GM12878 (cell line): ENCODE measurements around the gene HK1. TPM values are rescaled to one million over a fixed set of nuclear protein-coding genes. Genes with fewer than 3 reads are reported as not detected.

Experiments used
- BHLHE40 ChIP-seq, 2 experiments: fragments of 450-650 bp in 1 of 2; IDR thresholded peaks; 2 replicates each; pipeline ENCODE4 v1.6.1; 2011 to 2017; ENCODE audit warnings: low read depth in 2 of 2, borderline replicate concordance in 1 of 2, improper control_type of control experiment in 1 of 2, low read length in 1 of 2, mild to moderate bottlenecking in 1 of 2
- BRCA1 ChIP-seq: IDR thresholded peaks from 2 replicates; pipeline ENCODE4 v1.6.1; 2011; ENCODE audit warnings: low read depth, low read length, improper control_type of control experiment
- CHD2 ChIP-seq: IDR thresholded peaks from 2 replicates; pipeline ENCODE4 v1.6.1; 2011; ENCODE audit warnings: low read depth, low read length, improper control_type of control experiment, borderline replicate concordance
- ETV6 ChIP-seq, 2 experiments: fragments of 450-650 bp in 1 of 2; IDR thresholded peaks in 1 of 2; conservative IDR thresholded peaks in 1 of 2; 2 replicates each; pipeline ENCODE4 v1.6.1; 2014; ENCODE audit warnings: antibody characterized with exemption in 1 of 2, borderline replicate concordance in 1 of 2, low read depth in 1 of 2, mild to moderate bottlenecking in 1 of 2, moderate library complexity in 1 of 2
- IKZF2 ChIP-seq, 2 experiments: fragments of 450-650 bp; IDR thresholded peaks; 2 replicates each; pipeline ENCODE4 v1.6.1; 2017; ENCODE audit warnings: mild to moderate bottlenecking in 2 of 2, moderate library complexity in 2 of 2
- KLF5 ChIP-seq: fragments of 450-650 bp; IDR thresholded peaks from 2 replicates; pipeline ENCODE4 v1.6.1; 2014; ENCODE audit warnings: mild to moderate bottlenecking; ENCODE audit not compliant: partially characterized antibody
- MYC ChIP-seq: IDR thresholded peaks from 2 replicates; pipeline ENCODE4 v1.6.1; 2011; ENCODE audit warnings: mild to moderate bottlenecking, low read length, moderate library complexity, inconsistent platforms; ENCODE audit not compliant: insufficient read depth, insufficient replicate concordance, insufficient read length, severe bottlenecking
- NRF1 ChIP-seq: conservative IDR thresholded peaks from 2 replicates; pipeline ENCODE4 v1.6.1; 2011; ENCODE audit warnings: mild to moderate bottlenecking, low read depth, low read length, improper control_type of control experiment
- RAD21 ChIP-seq: IDR thresholded peaks from 2 replicates; pipeline ENCODE4 v1.6.1; 2011; ENCODE audit warnings: mild to moderate bottlenecking, low read depth, low read length, moderate library complexity; ENCODE audit not compliant: insufficient read depth
- RB1 ChIP-seq: fragments of 450-650 bp; formaldehyde crosslinking; IDR thresholded peaks from 2 replicates; pipeline ENCODE4 v1.6.1; 2017; ENCODE audit warnings: mild to moderate bottlenecking, borderline replicate concordance
- SRF ChIP-seq, 2 experiments: IDR thresholded peaks; 2 replicates each; pipeline ENCODE4 v1.6.1; 2011; ENCODE audit warnings: low read depth in 2 of 2, low read length in 2 of 2, mild to moderate bottlenecking in 1 of 2, moderate library complexity in 1 of 2
- TAF1 ChIP-seq: IDR thresholded peaks from 2 replicates; pipeline ENCODE4 v1.6.1; 2011; ENCODE audit warnings: mild to moderate bottlenecking, low read depth, low read length, borderline replicate concordance
- TCF3 ChIP-seq: IDR thresholded peaks from 2 replicates; pipeline ENCODE4 v1.6.1; 2012; ENCODE audit warnings: low read depth, mild to moderate bottlenecking, low read length, borderline replicate concordance; ENCODE audit not compliant: insufficient read depth
- ZZZ3 ChIP-seq: IDR thresholded peaks from 2 replicates; pipeline ENCODE4 v1.6.1; 2011; ENCODE audit warnings: low read depth; ENCODE audit not compliant: control insufficient read depth, insufficient read length
- polyA plus RNA-seq, 11 experiments: library from polyadenylated mRNA; depleted of rRNA in 4 of 11; unstranded in 6 of 11; stranded (reverse) in 5 of 11; fragments of >200 nt; fragmentation: Nextera tagmentation in 4 of 11; fragmentation: Illumina TruSeq in 1 of 11; extraction: Ambion mirVana in 4 of 11; extraction: Trizol in 1 of 11; gene quantifications; 1 replicate in 1 of 11; 2 replicates in 10 of 11; pipeline versions ENCODE4 v1.2.1 to v1.2.3, GENCODE V29; 2011 to 2016; ENCODE audit warnings: inconsistent platforms in 2 of 11, missing spikeins in 2 of 11, low read depth in 1 of 11
- total RNA-seq, 4 experiments: library from RNA; depleted of rRNA in 3 of 4; stranded (reverse); fragments of >200 nt in 3 of 4; fragmentation: Illumina TruSeq in 1 of 4; extraction: Trizol in 1 of 4; gene quantifications; 2 replicates each; pipeline versions ENCODE4 v1.2.1 to v1.2.3, GENCODE V29; 2013 to 2021
- TF ChIP-seq, protein P1 (sequence below), 3 experiments: IDR thresholded peaks in 2 of 3; conservative IDR thresholded peaks in 1 of 3; 2 replicates each; pipeline ENCODE4 v1.5.1; 2011; ENCODE audit warnings: low read depth in 3 of 3, low read length in 3 of 3, mild to moderate bottlenecking in 3 of 3, control low read depth in 2 of 3, moderate library complexity in 2 of 3, inconsistent platforms in 1 of 3, mixed read lengths in 1 of 3; ENCODE audit not compliant: control insufficient read depth in 2 of 3, insufficient read depth in 1 of 3; ENCODE audit errors: extremely low read depth in 1 of 3
- TF ChIP-seq, protein P2 (sequence below): fragments of 450-650 bp; IDR thresholded peaks from 2 replicates; pipeline ENCODE4 v1.6.1; 2016; ENCODE audit warnings: mild to moderate bottlenecking
- TF ChIP-seq, protein P3 (sequence below): fragments of 450-650 bp; IDR thresholded peaks from 2 replicates; pipeline ENCODE4 v1.6.1; 2017; ENCODE audit warnings: antibody characterized with exemption, mild to moderate bottlenecking, moderate library complexity
- TF ChIP-seq, protein P4 (sequence below): fragments of 450-650 bp; IDR thresholded peaks from 2 replicates; pipeline ENCODE4 v1.6.1; 2018; ENCODE audit warnings: mild to moderate bottlenecking, low read depth, moderate library complexity; ENCODE audit not compliant: partially characterized antibody

HK1 gene
- total and polyA plus RNA-seq, 10 of the 15 experiments (the other 5 are each of a cell fraction or from before 2014, with no cell fraction given), result 3.4 to 77.3 (median 46.6) TPM

DNA sequence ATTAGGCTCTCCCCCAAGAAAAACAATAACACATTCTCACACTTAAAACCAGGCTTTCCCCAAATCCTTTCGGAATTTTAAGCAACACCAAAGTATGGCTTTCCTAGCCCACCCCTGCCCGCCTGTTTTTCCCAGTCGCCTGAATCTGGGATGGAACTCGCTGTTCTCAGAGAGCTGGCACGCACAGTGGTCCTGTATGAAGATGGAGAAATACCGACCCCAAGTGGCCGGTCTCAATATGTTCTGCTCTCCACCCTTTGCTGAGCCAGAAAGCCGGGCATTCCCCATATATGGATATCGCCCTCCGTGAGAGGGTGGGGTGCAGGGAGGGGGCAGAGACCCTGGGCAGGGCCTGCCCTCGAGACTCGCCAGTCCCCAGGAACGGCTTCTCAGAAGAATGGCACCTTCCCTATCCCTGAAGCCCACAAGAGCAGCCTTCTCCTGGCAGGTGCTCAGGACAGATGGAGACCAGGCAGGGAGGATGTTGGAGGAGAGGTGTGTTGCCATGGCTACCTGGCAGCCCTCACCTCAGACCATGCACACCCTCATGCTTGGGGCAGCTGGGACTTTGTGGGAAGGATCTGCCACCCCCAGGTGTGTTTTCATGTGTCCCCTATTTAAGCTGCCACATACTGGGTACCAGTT is 135.0 kb downstream of the HK1 start (continued):
- TF ChIP-seq TAF1, result no peak
- no peak for TF ChIP-seq BRCA1
- TF ChIP-seq SRF (IDR thresholded peaks at IDR 0.05; ENCODE audit: low read depth in 2 of 2, low read length in 2 of 2), result peak; percentile 44 to 84
- TF ChIP-seq ETV6 (conservative IDR thresholded peaks at IDR 0.05 in 1 of 2, IDR thresholded peaks at IDR 0.05 in 1 of 2; ENCODE audit: borderline replicate concordance in 1 of 2, low read depth in 1 of 2), result no peak
- TF ChIP-seq NRF1, result no peak
- TF ChIP-seq BHLHE40 (IDR thresholded peaks at IDR 0.05; ENCODE audit: borderline replicate concordance in 1 of 2, low read depth in 2 of 2, low read length in 1 of 2), result no peak
- no peak for TF ChIP-seq MYC
- TF ChIP-seq, protein P1, sequence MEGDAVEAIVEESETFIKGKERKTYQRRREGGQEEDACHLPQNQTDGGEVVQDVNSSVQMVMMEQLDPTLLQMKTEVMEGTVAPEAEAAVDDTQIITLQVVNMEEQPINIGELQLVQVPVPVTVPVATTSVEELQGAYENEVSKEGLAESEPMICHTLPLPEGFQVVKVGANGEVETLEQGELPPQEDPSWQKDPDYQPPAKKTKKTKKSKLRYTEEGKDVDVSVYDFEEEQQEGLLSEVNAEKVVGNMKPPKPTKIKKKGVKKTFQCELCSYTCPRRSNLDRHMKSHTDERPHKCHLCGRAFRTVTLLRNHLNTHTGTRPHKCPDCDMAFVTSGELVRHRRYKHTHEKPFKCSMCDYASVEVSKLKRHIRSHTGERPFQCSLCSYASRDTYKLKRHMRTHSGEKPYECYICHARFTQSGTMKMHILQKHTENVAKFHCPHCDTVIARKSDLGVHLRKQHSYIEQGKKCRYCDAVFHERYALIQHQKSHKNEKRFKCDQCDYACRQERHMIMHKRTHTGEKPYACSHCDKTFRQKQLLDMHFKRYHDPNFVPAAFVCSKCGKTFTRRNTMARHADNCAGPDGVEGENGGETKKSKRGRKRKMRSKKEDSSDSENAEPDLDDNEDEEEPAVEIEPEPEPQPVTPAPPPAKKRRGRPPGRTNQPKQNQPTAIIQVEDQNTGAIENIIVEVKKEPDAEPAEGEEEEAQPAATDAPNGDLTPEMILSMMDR (IDR thresholded peaks at IDR 0.05 in 2 of 3, conservative IDR thresholded peaks at IDR 0.05 in 1 of 3; ENCODE audit: control insufficient read depth in 2 of 3, extremely low read depth in 1 of 3, insufficient read depth in 1 of 3, low read depth in 3 of 3, low read length in 3 of 3), result peak; percentile 61 to 72 (median 64)
- no peak for TF ChIP-seq CHD2
- TF ChIP-seq, protein P2, sequence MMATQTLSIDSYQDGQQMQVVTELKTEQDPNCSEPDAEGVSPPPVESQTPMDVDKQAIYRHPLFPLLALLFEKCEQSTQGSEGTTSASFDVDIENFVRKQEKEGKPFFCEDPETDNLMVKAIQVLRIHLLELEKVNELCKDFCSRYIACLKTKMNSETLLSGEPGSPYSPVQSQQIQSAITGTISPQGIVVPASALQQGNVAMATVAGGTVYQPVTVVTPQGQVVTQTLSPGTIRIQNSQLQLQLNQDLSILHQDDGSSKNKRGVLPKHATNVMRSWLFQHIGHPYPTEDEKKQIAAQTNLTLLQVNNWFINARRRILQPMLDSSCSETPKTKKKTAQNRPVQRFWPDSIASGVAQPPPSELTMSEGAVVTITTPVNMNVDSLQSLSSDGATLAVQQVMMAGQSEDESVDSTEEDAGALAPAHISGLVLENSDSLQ, result no peak
- no peak for TF ChIP-seq TCF3
- no peak for TF ChIP-seq RB1
- peak; percentile 53 for TF ChIP-seq RAD21
- TF ChIP-seq, protein P3, sequence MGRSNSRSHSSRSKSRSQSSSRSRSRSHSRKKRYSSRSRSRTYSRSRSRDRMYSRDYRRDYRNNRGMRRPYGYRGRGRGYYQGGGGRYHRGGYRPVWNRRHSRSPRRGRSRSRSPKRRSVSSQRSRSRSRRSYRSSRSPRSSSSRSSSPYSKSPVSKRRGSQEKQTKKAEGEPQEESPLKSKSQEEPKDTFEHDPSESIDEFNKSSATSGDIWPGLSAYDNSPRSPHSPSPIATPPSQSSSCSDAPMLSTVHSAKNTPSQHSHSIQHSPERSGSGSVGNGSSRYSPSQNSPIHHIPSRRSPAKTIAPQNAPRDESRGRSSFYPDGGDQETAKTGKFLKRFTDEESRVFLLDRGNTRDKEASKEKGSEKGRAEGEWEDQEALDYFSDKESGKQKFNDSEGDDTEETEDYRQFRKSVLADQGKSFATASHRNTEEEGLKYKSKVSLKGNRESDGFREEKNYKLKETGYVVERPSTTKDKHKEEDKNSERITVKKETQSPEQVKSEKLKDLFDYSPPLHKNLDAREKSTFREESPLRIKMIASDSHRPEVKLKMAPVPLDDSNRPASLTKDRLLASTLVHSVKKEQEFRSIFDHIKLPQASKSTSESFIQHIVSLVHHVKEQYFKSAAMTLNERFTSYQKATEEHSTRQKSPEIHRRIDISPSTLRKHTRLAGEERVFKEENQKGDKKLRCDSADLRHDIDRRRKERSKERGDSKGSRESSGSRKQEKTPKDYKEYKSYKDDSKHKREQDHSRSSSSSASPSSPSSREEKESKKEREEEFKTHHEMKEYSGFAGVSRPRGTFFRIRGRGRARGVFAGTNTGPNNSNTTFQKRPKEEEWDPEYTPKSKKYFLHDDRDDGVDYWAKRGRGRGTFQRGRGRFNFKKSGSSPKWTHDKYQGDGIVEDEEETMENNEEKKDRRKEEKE, result no peak
- TF ChIP-seq KLF5, result no peak
- no peak for TF ChIP-seq ZZZ3
- TF ChIP-seq IKZF2 (IDR thresholded peaks at IDR 0.05), result peak; percentile 22 to 23; a peak in 1 of 4 replicates
- TF ChIP-seq, protein P4, sequence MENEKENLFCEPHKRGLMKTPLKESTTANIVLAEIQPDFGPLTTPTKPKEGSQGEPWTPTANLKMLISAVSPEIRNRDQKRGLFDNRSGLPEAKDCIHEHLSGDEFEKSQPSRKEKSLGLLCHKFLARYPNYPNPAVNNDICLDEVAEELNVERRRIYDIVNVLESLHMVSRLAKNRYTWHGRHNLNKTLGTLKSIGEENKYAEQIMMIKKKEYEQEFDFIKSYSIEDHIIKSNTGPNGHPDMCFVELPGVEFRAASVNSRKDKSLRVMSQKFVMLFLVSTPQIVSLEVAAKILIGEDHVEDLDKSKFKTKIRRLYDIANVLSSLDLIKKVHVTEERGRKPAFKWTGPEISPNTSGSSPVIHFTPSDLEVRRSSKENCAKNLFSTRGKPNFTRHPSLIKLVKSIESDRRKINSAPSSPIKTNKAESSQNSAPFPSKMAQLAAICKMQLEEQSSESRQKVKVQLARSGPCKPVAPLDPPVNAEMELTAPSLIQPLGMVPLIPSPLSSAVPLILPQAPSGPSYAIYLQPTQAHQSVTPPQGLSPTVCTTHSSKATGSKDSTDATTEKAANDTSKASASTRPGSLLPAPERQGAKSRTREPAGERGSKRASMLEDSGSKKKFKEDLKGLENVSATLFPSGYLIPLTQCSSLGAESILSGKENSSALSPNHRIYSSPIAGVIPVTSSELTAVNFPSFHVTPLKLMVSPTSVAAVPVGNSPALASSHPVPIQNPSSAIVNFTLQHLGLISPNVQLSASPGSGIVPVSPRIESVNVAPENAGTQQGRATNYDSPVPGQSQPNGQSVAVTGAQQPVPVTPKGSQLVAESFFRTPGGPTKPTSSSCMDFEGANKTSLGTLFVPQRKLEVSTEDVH, result no peak
